HFFc6 (cell line): ENCODE measurements around the gene ATE1. TPM values are rescaled to one million over a fixed set of nuclear protein-coding genes. Genes with fewer than 3 reads are reported as not detected.
A peak's percentile ranks its signal among the peaks of the same experiment; 100 is the strongest.

ENCODE experiments used
- DNase-seq: peaks from one replicate; pipeline ENCODE4 v3.0.0-alpha.2; 2018
- H3K27ac Mint-ChIP-seq: 2 replicates; pipeline ENCODE4 v1.8.0; 2020; ENCODE audit warnings: mild to moderate bottlenecking, mixed read lengths
- H3K27me3 Mint-ChIP-seq: 2 replicates; pipeline ENCODE4 v1.8.0; 2021; ENCODE audit warnings: mild to moderate bottlenecking, moderate library complexity, mixed read lengths; ENCODE audit not compliant: insufficient read depth
- H3K36me3 Mint-ChIP-seq: 2 replicates; pipeline ENCODE4 v1.8.0; 2021; ENCODE audit warnings: low read depth, mixed read lengths
- H3K4me1 Mint-ChIP-seq: 2 replicates; pipeline ENCODE4 v1.8.0; 2020; ENCODE audit warnings: low read depth, mixed read lengths
- H3K4me3 Mint-ChIP-seq: 2 replicates; pipeline ENCODE4 v1.8.0; 2020; ENCODE audit warnings: mild to moderate bottlenecking, moderate library complexity, mixed read lengths
- H3K9me3 Mint-ChIP-seq: 2 replicates; pipeline ENCODE4 v1.8.0; 2020; ENCODE audit warnings: mild to moderate bottlenecking, mixed read lengths
- total RNA-seq, 6 experiments: library from RNA; stranded (reverse); fragmentation: NEBNext Ultra II Directional; extraction: Animal tissue kit (Norgen Biotek cat#: 25700); gene quantifications; 2 replicates in 1 of 6; 3 replicates in 5 of 6; pipeline ENCODE4 v1.2.3, GENCODE V29; 2021
- TF ChIP-seq, protein P1 (sequence below): fragments of 200-600 bp; sonication (generic); IDR thresholded peaks from 2 replicates; pipeline ENCODE4 v1.5.0; 2021; ENCODE audit warnings: antibody characterized with exemption, mild to moderate bottlenecking

ATE1 gene
- total RNA-seq, 6 experiments from 2014 or later: 19.4 to 25.2 (median 21.0) TPM

DNA sequence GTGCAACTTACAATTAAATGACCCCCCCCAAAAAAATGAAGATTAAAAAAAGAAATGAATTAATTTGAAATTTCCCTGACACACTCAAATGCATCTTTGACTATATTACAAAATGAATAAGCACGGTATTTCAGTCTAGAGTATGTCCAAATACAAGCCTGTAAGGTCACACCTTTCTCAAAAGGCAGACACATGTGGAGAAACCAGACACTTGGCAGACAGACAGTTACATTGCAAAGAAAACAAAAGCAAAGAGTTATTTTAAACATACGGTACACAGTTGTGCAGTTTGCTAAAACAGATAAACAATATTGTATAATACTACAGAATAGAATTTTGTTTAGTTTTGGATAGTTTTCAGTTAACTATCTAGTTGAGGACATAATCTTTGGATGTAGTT is 153.0 kb downstream of the ATE1 start:
- Mint-ChIP-seq H3K4me3 (no peak overlapping the region), H3K27ac (no peak overlapping the region)

DNA sequence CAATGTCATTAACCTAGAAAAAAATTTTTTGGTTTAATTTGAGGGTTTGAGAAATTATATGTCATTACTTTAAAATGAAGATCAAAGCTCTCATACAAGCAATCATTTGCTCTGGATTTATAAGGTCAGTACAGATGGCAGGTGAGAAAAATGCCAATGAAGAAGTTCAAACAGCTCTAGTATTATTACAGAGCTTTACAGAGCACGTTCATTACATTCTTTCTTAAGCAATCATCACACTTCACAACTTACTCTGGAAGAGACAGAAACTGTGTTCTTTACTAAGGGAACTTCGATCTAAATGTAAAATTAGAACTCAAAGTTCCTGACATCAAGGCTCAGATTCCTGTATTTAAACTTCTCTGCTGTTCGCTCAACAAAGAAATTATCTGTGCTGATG is 153.4 kb downstream of the ATE1 start:
- no peaks in the 10 kb centered on the region for H3K27me3 Mint-ChIP-seq
- no peak overlapping the region for H3K4me3 Mint-ChIP-seq
- H3K9me3 Mint-ChIP-seq: no peaks in the 10 kb centered on the region
- no peak overlapping the region for H3K27ac Mint-ChIP-seq
- H3K36me3 Mint-ChIP-seq: no peaks in the 10 kb centered on the region
- DNase-seq: peak; percentile 12
- peaks cover 40% of the 10 kb centered on the region for H3K4me1 Mint-ChIP-seq
- TF ChIP-seq, protein P1, sequence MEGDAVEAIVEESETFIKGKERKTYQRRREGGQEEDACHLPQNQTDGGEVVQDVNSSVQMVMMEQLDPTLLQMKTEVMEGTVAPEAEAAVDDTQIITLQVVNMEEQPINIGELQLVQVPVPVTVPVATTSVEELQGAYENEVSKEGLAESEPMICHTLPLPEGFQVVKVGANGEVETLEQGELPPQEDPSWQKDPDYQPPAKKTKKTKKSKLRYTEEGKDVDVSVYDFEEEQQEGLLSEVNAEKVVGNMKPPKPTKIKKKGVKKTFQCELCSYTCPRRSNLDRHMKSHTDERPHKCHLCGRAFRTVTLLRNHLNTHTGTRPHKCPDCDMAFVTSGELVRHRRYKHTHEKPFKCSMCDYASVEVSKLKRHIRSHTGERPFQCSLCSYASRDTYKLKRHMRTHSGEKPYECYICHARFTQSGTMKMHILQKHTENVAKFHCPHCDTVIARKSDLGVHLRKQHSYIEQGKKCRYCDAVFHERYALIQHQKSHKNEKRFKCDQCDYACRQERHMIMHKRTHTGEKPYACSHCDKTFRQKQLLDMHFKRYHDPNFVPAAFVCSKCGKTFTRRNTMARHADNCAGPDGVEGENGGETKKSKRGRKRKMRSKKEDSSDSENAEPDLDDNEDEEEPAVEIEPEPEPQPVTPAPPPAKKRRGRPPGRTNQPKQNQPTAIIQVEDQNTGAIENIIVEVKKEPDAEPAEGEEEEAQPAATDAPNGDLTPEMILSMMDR: no peak

More for the DNA sequence above, 153.0 kb downstream of the ATE1 start:
- no peaks in the 10 kb centered on the region for H3K9me3 Mint-ChIP-seq
- H3K27me3 Mint-ChIP-seq: no peaks in the 10 kb centered on the region
- TF ChIP-seq, protein P1: no peak
- H3K4me1 Mint-ChIP-seq: peaks cover 40% of the 10 kb centered on the region
- no peaks in the 10 kb centered on the region for H3K36me3 Mint-ChIP-seq
- no peak for DNase-seq

DNA sequence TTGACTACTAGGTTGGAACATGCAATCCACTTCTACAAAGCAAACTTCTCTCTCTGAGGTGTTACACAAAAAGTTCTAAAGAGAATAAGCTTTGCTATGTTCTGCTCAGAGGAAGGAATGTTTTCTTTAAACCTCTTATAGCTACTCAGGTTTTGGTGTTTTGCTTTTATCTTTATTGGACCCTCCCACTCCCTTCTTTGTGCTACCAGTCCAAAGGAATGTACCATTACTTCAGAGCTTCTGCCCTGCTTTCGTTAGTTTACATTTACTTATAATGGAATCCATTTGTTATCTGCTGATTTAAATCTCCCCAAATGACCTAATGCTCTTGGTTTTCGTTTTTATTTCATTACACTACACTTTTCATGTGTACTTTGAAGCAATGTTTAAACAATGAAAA is 154.9 kb downstream of the ATE1 start:
- DNase-seq: peak; percentile 41
- H3K4me1 Mint-ChIP-seq: peaks cover 40% of the 10 kb centered on the region
- H3K4me3 Mint-ChIP-seq: peak overlapping the region; percentile 30
- H3K27ac Mint-ChIP-seq: peak overlapping the region; percentile 18; the same call in 1 of the 2 replicates
- no peaks in the 10 kb centered on the region for H3K9me3 Mint-ChIP-seq
- TF ChIP-seq, protein P1: no peak
- peaks cover 2% of the 10 kb centered on the region; the same call in 1 of the 2 replicates for H3K36me3 Mint-ChIP-seq
- H3K27me3 Mint-ChIP-seq: no peaks in the 10 kb centered on the region

DNA sequence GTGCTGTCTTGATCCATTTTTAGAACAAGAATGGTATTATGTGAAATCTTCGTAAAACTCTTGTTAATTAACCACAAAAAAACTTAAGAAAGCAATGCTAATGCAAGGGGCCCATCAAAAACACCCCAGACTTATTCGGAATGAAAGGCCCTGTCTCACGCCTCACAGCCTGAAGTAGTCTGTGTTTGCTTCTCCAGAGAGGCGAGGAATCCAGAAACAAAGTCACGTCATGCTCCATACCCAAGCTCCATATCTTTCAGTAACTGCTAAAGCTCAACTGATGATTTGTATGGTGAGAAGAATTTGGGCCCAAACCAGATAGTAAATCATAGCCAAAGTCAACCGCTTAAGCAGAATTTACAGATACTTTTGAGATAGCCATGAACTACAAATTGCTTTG is 155.4 kb downstream of the ATE1 start:
- H3K36me3 Mint-ChIP-seq: peaks cover 7% of the 10 kb centered on the region; the same call in 1 of the 2 replicates
- H3K27ac Mint-ChIP-seq: peak overlapping the region; percentile 45; the same call in 1 of the 2 replicates
- no peak for DNase-seq
- H3K4me1 Mint-ChIP-seq: peaks cover 40% of the 10 kb centered on the region
- no peaks in the 10 kb centered on the region; the same call in 1 of the 2 replicates for H3K9me3 Mint-ChIP-seq
- TF ChIP-seq, protein P1: no peak
- peak overlapping the region; percentile 30; the same call in 1 of the 2 replicates for H3K4me3 Mint-ChIP-seq
- no peaks in the 10 kb centered on the region for H3K27me3 Mint-ChIP-seq

DNA sequence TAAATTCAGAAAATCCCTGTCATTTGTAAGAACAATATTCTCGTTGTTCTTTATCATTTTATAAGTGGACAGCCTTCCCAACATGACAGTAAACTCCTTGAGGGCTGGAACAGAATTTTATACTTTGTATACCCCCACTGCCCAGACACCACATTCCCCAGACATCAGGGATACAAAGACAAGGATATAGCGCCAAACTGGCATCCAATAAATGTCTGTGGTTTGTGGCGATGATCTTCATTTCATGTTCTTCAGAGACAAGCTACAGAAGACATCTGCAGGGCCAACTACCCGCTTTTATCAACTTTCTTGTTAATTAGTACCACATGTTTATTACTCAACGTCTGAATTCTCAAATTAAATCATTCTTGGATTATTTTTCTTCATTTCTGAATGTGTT is 155.9 kb downstream of the ATE1 start:
- peak overlapping the region; percentile 45; the same call in 1 of the 2 replicates for H3K27ac Mint-ChIP-seq
- H3K4me1 Mint-ChIP-seq: peaks cover 40% of the 10 kb centered on the region
- H3K9me3 Mint-ChIP-seq: no peaks in the 10 kb centered on the region; the same call in 1 of the 2 replicates
- DNase-seq: peak; percentile 10
- peak overlapping the region; percentile 30; the same call in 1 of the 2 replicates for H3K4me3 Mint-ChIP-seq
- TF ChIP-seq, protein P1: no peak
- H3K27me3 Mint-ChIP-seq: no peaks in the 10 kb centered on the region
- peaks cover 11% of the 10 kb centered on the region; the same call in 1 of the 2 replicates for H3K36me3 Mint-ChIP-seq
